Limb (tissue), 2 donors: ENCODE results near the gene RBM23.

Source experiments
- DNase-seq, 2 donors: peaks; one replicate each; pipeline ENCODE4 v3.0.0-alpha.2; 2016; ENCODE audit errors: extremely low spot score in 2 of 2

Gene RBM23

GRCh38 chr14:22886500-22887259 lies 32.3 kb downstream of the RBM23 start:
- DNase-seq = peak; percentile 49 to 87

GRCh38 chr14:22885975-22886374 lies 33.0 kb downstream of the RBM23 start:
- DNase-seq = no peak

GRCh38 chr14:22884738-22885523 lies 34.0 kb downstream of the RBM23 start:
- no peak for DNase-seq

GRCh38 chr14:22884076-22884737 lies 34.7 kb downstream of the RBM23 start:
- DNase-seq = no peak

- DNase-seq = peak in 1 of 2 donors; percentile 82
These were observed 35.6 kb downstream of the RBM23 start, which contains the start of gene REM2 for GRCh38 chr14:22883173-22883976. REM2 (plus strand) TSS chr14:22883222; CDS start chr14:22883288, 66 bp downstream.

GRCh38 chr14:22882529-22883172 lies 36.3 kb downstream of the RBM23 start:
- no peak for DNase-seq

GRCh38 chr14:22882064-22882463 lies 36.9 kb downstream of the RBM23 start:
- no peak for DNase-seq

GRCh38 chr14:22878271-22879246 lies 40.4 kb downstream of the RBM23 start:
- DNase-seq = no peak

- no peak for DNase-seq
These were observed 41.9 kb downstream of the RBM23 start for GRCh38 chr14:22877000-22877501.

- no peak for DNase-seq
These were observed 43.1 kb downstream of the RBM23 start for GRCh38 chr14:22875748-22876319.

- DNase-seq = no peak
These were observed 43.8 kb downstream of the RBM23 start for GRCh38 chr14:22875003-22875747.

- no peak for DNase-seq
These were observed 46.0 kb downstream of the RBM23 start for GRCh38 chr14:22872833-22873520.

- DNase-seq = peak; percentile 88 to 89
These were observed 46.7 kb downstream of the RBM23 start for GRCh38 chr14:22872033-22872832.

- peak; percentile 88 to 89 for DNase-seq
These were observed 47.5 kb downstream of the RBM23 start, which contains the start of gene LRP10 for GRCh38 chr14:22871224-22872032. LRP10 (plus strand) TSS chr14:22871740; CDS start chr14:22872304, 564 bp downstream.

GRCh38 chr14:22870811-22871223 lies 48.1 kb downstream of the RBM23 start:
- DNase-seq = no peak

- DNase-seq = no peak
These were observed 52.1 kb downstream of the RBM23 start for GRCh38 chr14:22866874-22867273.
